NT2/D1 (cell line): ENCODE results near the gene COA1.

Experiments
- DNase-seq: peaks from one replicate; pipeline ENCODE4 v3.0.0-alpha.2; 2011; ENCODE audit warnings: low read depth, low spot score
- H3K27me3 ChIP-seq: 2 replicates; pipeline ENCODE4 v1.6.0; 2011; ENCODE audit warnings: mild to moderate bottlenecking; ENCODE audit not compliant: insufficient read length, insufficient read depth
- H3K36me3 ChIP-seq: 2 replicates; pipeline ENCODE4 v1.6.1; 2011; ENCODE audit warnings: mild to moderate bottlenecking, low read length, mixed read lengths; ENCODE audit not compliant: insufficient read depth, insufficient read length
- H3K4me1 ChIP-seq: 2 replicates; pipeline ENCODE4 v1.5.1; 2011; ENCODE audit not compliant: insufficient read depth, insufficient read length
- H3K4me3 ChIP-seq: 2 replicates; pipeline ENCODE4 v1.5.1; 2011; ENCODE audit warnings: low read depth; ENCODE audit not compliant: insufficient read length
- H3K9ac ChIP-seq: 2 replicates; pipeline ENCODE4 v1.6.0; 2011; ENCODE audit warnings: low read depth; ENCODE audit not compliant: insufficient read length
- H3K9me3 ChIP-seq: 2 replicates; pipeline ENCODE4 v1.5.1; 2011; ENCODE audit warnings: mild to moderate bottlenecking, low read length; ENCODE audit not compliant: insufficient read depth
- SUZ12 ChIP-seq: IDR thresholded peaks from 2 replicates; pipeline ENCODE4 v1.6.1; 2011; ENCODE audit not compliant: insufficient read length, insufficient read depth; ENCODE audit errors: extremely low read depth
- YY1 ChIP-seq: IDR thresholded peaks from 2 replicates; pipeline ENCODE4 v1.6.1; 2011; ENCODE audit not compliant: insufficient read length, insufficient read depth
- ZNF274 ChIP-seq: IDR thresholded peaks from 2 replicates; pipeline ENCODE4 v1.6.1; 2011; ENCODE audit warnings: mild to moderate bottlenecking, low read depth, low read length

The COA1 gene

GRCh38 chr7:43666938-43667337 is 62.4 kb downstream of the COA1 start:
- TF ChIP-seq YY1 (no peak), ZNF274 (no peak), SUZ12 (no peak)
- no peak overlapping the region for H3K9ac ChIP-seq
- peaks cover 17% of the 10 kb centered on the region; the same call in 1 of the 2 replicates for H3K9me3 ChIP-seq
- no peaks in the 10 kb centered on the region for H3K27me3 ChIP-seq
- no peak for DNase-seq
- H3K36me3 ChIP-seq = peaks cover 7% of the 10 kb centered on the region
- H3K4me1 ChIP-seq = no peaks in the 10 kb centered on the region
- no peak overlapping the region for H3K4me3 ChIP-seq

DNA sequence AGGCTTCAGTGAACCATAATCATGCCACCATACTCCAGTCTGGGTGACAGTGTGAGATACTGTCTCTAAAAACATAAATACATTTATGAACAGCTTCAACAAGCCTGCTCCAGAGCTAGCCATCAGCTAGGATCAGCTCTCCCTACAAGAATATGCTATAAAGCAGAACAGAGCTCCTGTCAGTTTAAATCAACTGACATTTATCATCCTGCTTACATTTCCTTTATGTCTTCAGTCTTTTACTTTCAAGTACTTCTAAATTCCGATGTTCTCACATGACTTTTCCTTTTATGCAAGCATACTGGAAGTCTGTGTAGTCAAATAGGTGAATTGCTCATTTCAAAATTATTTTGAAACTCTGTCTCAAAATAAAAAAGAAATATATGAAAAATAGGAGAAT is 64.6 kb downstream of the COA1 start:
- no peaks in the 10 kb centered on the region for H3K4me1 ChIP-seq
- no peak overlapping the region for H3K9ac ChIP-seq
- H3K36me3 ChIP-seq = peaks cover 7% of the 10 kb centered on the region
- H3K9me3 ChIP-seq = peaks cover 17% of the 10 kb centered on the region; the same call in 1 of the 2 replicates
- TF ChIP-seq YY1 (no peak), ZNF274 (no peak), SUZ12 (no peak)
- H3K4me3 ChIP-seq = no peak overlapping the region
- no peak for DNase-seq
- H3K27me3 ChIP-seq = no peaks in the 10 kb centered on the region

DNA sequence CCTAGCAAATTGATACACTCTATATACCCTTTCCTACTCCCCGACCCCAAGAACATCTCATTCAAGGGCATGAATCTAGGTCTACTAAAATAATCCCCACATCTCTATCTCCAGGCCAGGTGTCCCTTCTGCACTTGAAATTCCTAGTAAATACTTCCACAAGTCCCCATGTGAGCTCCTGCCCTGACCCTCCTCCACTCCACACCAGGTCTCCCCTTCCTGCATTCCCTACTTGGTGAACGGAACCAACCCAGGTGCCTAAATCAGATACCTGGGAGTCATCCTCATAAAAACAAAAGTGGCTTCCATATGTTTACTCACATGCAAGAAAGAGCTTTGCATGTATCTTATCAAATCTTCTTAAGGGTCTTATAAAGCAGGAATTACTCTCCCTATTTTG is 69.2 kb downstream of the COA1 start:
- no peaks in the 10 kb centered on the region for H3K4me1 ChIP-seq

DNA sequence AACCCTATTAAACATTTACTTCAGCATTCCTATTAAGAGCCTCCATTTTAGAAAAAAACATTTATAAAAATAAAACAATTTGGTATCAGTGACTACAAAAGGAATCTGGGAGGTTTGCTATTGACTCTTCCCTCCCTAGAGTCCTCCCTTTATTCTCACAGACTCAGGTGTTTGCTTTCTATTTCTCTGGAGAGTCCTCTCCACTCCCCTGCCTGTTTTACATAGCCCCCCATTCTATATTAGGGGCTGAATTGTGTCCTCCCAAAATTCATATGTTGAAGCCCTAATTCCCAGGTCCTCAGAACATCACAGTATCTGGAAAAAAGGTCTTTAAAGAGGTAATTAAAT is 69.8 kb downstream of the COA1 start:
- no peaks in the 10 kb centered on the region for H3K9me3 ChIP-seq
- no peaks in the 10 kb centered on the region for H3K4me1 ChIP-seq
- H3K36me3 ChIP-seq = peaks cover 25% of the 10 kb centered on the region
- H3K4me3 ChIP-seq = no peak overlapping the region
- no peak for DNase-seq
- H3K27me3 ChIP-seq = no peaks in the 10 kb centered on the region
- no peak overlapping the region for H3K9ac ChIP-seq
- TF ChIP-seq ZNF274 (no peak), YY1 (no peak), SUZ12 (no peak)

More for the DNA sequence above, 69.2 kb downstream of the COA1 start:
- Histone ChIP-seq H3K36me3 (peaks cover 23% of the 10 kb centered on the region), H3K4me3 (no peak overlapping the region), H3K9ac (no peak overlapping the region), H3K9me3 (no peaks in the 10 kb centered on the region), H3K27me3 (no peaks in the 10 kb centered on the region)
- TF ChIP-seq ZNF274 = no peak
- TF ChIP-seq YY1 = no peak
- no peak for TF ChIP-seq SUZ12
- no peak for DNase-seq

- DNase-seq = no peak
- no peak for TF ChIP-seq ZNF274
- no peak for TF ChIP-seq SUZ12
- no peak for TF ChIP-seq YY1
- no peak overlapping the region for H3K9ac ChIP-seq
- no peak overlapping the region for H3K4me3 ChIP-seq
- H3K4me1 ChIP-seq = no peaks in the 10 kb centered on the region
- H3K36me3 ChIP-seq = peaks cover 26% of the 10 kb centered on the region
- no peaks in the 10 kb centered on the region for H3K27me3 ChIP-seq
- no peaks in the 10 kb centered on the region for H3K9me3 ChIP-seq
Observed at GRCh38 chr7:43658718-43659548, 70.4 kb downstream of the COA1 start.

DNA sequence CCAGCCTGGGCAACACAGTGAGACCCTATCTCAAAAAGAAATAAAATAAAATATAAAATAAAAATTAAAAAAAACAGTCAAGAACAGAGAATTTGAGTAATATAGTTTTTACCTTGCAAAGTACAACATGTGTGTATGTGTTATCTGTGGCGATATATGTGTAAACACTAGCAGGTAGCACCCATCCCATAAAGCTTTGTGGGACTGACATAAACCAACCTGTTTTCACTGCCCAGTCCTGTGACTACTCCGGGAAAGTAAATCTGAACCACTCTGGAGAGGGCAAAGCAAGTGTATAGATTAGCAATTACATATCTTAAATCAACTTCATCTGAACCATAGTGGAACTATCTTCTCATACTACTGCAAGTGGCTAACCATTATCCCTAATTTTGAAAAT is 72.3 kb downstream of the COA1 start:
- no peaks in the 10 kb centered on the region for H3K4me1 ChIP-seq
- no peak for DNase-seq
- H3K36me3 ChIP-seq = peaks cover 19% of the 10 kb centered on the region
- no peak overlapping the region for H3K9ac ChIP-seq
- H3K9me3 ChIP-seq = no peaks in the 10 kb centered on the region
- H3K27me3 ChIP-seq = no peaks in the 10 kb centered on the region
- TF ChIP-seq SUZ12 (no peak), YY1 (no peak), ZNF274 (no peak)
- no peak overlapping the region for H3K4me3 ChIP-seq

GRCh38 chr7:43655584-43655983 is 73.7 kb downstream of the COA1 start:
- Histone ChIP-seq H3K9ac (no peak overlapping the region), H3K27me3 (no peaks in the 10 kb centered on the region), H3K36me3 (peaks cover 19% of the 10 kb centered on the region), H3K4me1 (no peaks in the 10 kb centered on the region), H3K4me3 (no peak overlapping the region), H3K9me3 (no peaks in the 10 kb centered on the region)
- DNase-seq = no peak
- TF ChIP-seq YY1 (no peak), ZNF274 (no peak), SUZ12 (no peak)

- DNase-seq = no peak
- H3K9ac ChIP-seq = no peak overlapping the region
- TF ChIP-seq SUZ12 (no peak), ZNF274 (no peak), YY1 (no peak)
- H3K4me3 ChIP-seq = no peak overlapping the region
- no peaks in the 10 kb centered on the region for H3K4me1 ChIP-seq
- no peaks in the 10 kb centered on the region for H3K9me3 ChIP-seq
- H3K36me3 ChIP-seq = peaks cover 19% of the 10 kb centered on the region
- no peaks in the 10 kb centered on the region for H3K27me3 ChIP-seq
Observed at GRCh38 chr7:43653891-43654504, 75.3 kb downstream of the COA1 start.
